GM23338 (cell line): Measurements from ENCODE around the gene TIMM44. TPM values are rescaled to one million over a fixed set of nuclear protein-coding genes. Genes with fewer than 3 reads are reported as not detected.

Experiments used
- ATAC-seq: fragments of 200-7000 bp; cut with Tn5 transposase; 3 replicates; pipeline ENCODE4 v1.9.1; 2020
- DNase-seq: peaks from one replicate; pipeline ENCODE4 v3.0.0-alpha.2; 2015; ENCODE audit warnings: low spot score
- H2AFZ ChIP-seq: fragments of 200-600 bp; sonication (generic); 2 replicates; pipeline ENCODE4 v1.8.0; 2016; ENCODE audit warnings: antibody characterized with exemption, mild to moderate bottlenecking, moderate library complexity
- H3F3A ChIP-seq: fragments of 200-600 bp; sonication (generic); replicated peaks from 2 replicates; pipeline ENCODE4 v1.8.0; 2017; ENCODE audit warnings: antibody characterized with exemption, mixed run types, low read depth
- H3K27ac ChIP-seq: fragments of 200-600 bp; sonication (generic); 2 replicates; pipeline ENCODE4 v1.6.1; 2016; ENCODE audit warnings: low read depth
- H3K27me3 ChIP-seq: fragments of 200-600 bp; sonication (generic); 2 replicates; pipeline ENCODE4 v1.8.0; 2016; ENCODE audit warnings: mild to moderate bottlenecking, mixed run types, moderate library complexity; ENCODE audit not compliant: insufficient read depth
- H3K36me3 ChIP-seq: fragments of 200-600 bp; sonication (generic); 2 replicates; pipeline ENCODE4 v1.8.0; 2016; ENCODE audit warnings: mild to moderate bottlenecking; ENCODE audit not compliant: insufficient read depth
- H3K4me1 ChIP-seq: fragments of 200-600 bp; sonication (generic); 2 replicates; pipeline ENCODE4 v1.8.0; 2016; ENCODE audit warnings: mild to moderate bottlenecking, moderate library complexity; ENCODE audit not compliant: insufficient read depth
- H3K4me2 ChIP-seq: fragments of 200-600 bp; sonication (generic); 2 replicates; pipeline ENCODE4 v1.7.1; 2017; ENCODE audit warnings: mixed run types
- H3K4me3 ChIP-seq: fragments of 200-600 bp; sonication (generic); 2 replicates; pipeline ENCODE4 v1.6.1; 2016; ENCODE audit warnings: mixed run types
- H3K79me2 ChIP-seq: fragments of 200-600 bp; sonication (generic); replicated peaks from 2 replicates; pipeline ENCODE4 v1.8.0; 2017; ENCODE audit warnings: mild to moderate bottlenecking; ENCODE audit not compliant: insufficient read depth
- H3K9me2 ChIP-seq: fragments of 200-600 bp; sonication (generic); 2 replicates; pipeline ENCODE4 v1.8.0; 2017; ENCODE audit not compliant: insufficient read depth
- H4K20me1 ChIP-seq: fragments of 200-600 bp; sonication (generic); replicated peaks from 2 replicates; pipeline ENCODE4 v1.8.0; 2017; ENCODE audit warnings: mild to moderate bottlenecking; ENCODE audit not compliant: insufficient read depth
- H3K27ac Mint-ChIP-seq: 2 replicates; pipeline ENCODE4 v1.8.0; 2020; ENCODE audit warnings: inconsistent platforms, mild to moderate bottlenecking, moderate library complexity, mixed read lengths
- H3K27me3 Mint-ChIP-seq: 3 replicates; pipeline ENCODE4 v1.8.0; 2022; ENCODE audit warnings: low read depth, mild to moderate bottlenecking, moderate library complexity, mixed read lengths, inconsistent platforms; ENCODE audit not compliant: insufficient read depth, poor library complexity
- H3K36me3 Mint-ChIP-seq: 3 replicates; pipeline ENCODE4 v1.8.0; 2021; ENCODE audit warnings: low read depth, mild to moderate bottlenecking, inconsistent platforms, moderate library complexity, mixed read lengths
- H3K4me1 Mint-ChIP-seq: 3 replicates; pipeline ENCODE4 v1.8.0; 2020; ENCODE audit warnings: mild to moderate bottlenecking, inconsistent platforms, mixed read lengths
- H3K4me3 Mint-ChIP-seq: 3 replicates; pipeline ENCODE4 v1.8.0; 2021; ENCODE audit warnings: moderate library complexity, mild to moderate bottlenecking, inconsistent platforms, mixed read lengths
- H3K9me3 Mint-ChIP-seq: 3 replicates; pipeline ENCODE4 v1.8.0; 2020; ENCODE audit warnings: moderate library complexity, mild to moderate bottlenecking, inconsistent platforms, mixed read lengths
- JUNB ChIP-seq: IDR thresholded peaks from one replicate; pipeline ENCODE4 v1.6.1; 2016; ENCODE audit warnings: antibody characterized with exemption; ENCODE audit not compliant: unreplicated experiment
- NANOG ChIP-seq: IDR thresholded peaks from 2 replicates; pipeline ENCODE4 v1.6.1; 2016; ENCODE audit warnings: antibody characterized with exemption, borderline replicate concordance
- POLR2AphosphoS5 ChIP-seq: IDR thresholded peaks from 2 replicates; pipeline ENCODE4 v1.6.1; 2016; ENCODE audit warnings: antibody characterized with exemption, low read depth
- REST ChIP-seq: IDR thresholded peaks from one replicate; pipeline ENCODE4 v1.6.1; 2018; ENCODE audit warnings: antibody characterized with exemption; ENCODE audit not compliant: unreplicated experiment
- ZNF114 ChIP-seq: fragments of 250-450 bp; sonication (Bioruptor Pico); IDR thresholded peaks from 2 replicates; pipeline ENCODE4 v1.5.0; 2020; ENCODE audit warnings: mild to moderate bottlenecking, moderate library complexity
- ZNF331 ChIP-seq: fragments of 250-450 bp; sonication (Bioruptor Pico); IDR thresholded peaks from 2 replicates; pipeline ENCODE4 v1.5.0; 2020; ENCODE audit warnings: low read depth, mild to moderate bottlenecking, moderate library complexity
- polyA plus RNA-seq: library from polyadenylated mRNA; unstranded; fragments of >200 nt; fragmentation: Nextera tagmentation; extraction: Ambion mirVana; gene quantifications from 2 replicates; pipeline ENCODE4 v1.2.1, GENCODE V29; 2016
- total RNA-seq: library from RNA; depleted of rRNA; stranded (reverse); fragments of >200 nt; shearing (Covaris generic); gene quantifications from 2 replicates; pipeline ENCODE4 v1.2.3, GENCODE V29; 2014
- TF ChIP-seq, protein P1 (sequence below), 2 experiments: fragments of 200-600 bp in 1 of 2; sonication (generic) in 1 of 2; conservative IDR thresholded peaks; 2 replicates each; pipeline versions ENCODE4 v1.5.1 to v1.6.1; 2016 to 2017; ENCODE audit warnings: antibody characterized with exemption in 2 of 2, low read depth in 2 of 2, mild to moderate bottlenecking in 2 of 2, moderate library complexity in 1 of 2

TIMM44 gene
- total and polyA plus RNA-seq, 2 experiments from 2014 or later: 125 to 128 TPM

DNA sequence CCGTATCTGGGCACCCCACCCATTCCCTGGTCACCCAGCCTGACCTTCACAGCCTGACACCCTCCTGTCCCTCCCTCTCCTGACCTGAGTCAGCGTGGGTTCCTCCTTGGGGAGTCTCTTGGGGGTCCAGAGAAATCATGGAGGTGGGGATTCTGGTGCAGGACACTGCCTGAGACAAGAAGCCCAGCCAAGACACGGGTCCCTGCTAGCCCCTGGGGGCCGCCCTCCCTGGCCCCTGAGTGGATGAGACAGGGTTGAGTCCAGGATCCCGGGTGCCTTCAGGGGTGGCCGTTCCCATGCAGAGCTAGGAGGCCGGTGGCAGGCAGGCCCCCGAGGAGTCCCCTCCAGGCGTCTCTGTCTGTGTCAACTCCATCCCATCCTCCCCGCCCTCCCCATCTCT, 38.2 kb downstream of the TIMM44 start (continued):
- TF ChIP-seq JUNB: no peak
- no peak for TF ChIP-seq POLR2AphosphoS5
- TF ChIP-seq NANOG: no peak

DNA sequence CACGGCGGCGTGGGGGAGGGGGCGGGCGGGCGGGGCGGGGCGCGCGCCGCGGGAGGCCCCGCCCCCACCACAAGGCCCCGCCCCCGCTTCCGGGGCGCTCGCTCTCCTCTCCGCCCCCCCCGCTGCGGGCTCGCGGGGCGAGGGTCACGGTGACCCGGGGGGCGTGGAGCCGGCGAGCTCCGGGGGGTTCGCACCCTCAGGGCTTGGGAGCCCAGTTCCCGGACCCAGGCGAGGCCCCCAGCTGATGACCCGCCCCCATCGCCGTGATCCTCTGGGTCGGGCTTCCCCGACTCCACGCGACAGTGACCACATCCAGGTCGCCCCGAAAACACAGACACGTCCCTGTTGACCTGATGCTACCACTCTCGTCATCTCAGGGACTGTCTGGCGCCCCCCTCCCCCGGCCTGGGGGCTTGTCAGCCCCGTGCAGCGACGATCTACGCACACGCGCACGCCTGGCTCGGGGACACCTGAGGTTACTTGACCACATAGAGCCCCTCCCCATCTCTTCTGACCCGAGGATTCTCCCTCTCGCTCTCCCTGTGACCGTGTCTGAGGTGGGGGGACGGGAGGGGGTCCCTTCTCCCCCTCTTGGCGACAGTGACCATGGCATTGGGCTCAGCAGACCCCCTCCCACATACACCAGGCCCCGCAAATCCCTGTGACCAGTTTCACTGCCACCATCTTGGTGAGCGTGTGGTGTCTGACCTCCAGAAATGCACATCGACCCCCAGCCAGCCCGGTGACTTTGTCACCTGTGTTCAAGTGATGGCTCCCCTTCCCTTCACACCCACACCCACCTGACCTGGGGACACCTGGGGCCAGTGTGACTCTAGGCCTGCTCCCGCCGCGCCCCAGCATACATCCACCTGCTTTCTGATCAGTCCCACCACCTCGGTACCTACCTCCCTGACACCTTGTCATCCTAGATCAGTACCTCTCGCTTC, 39.1 kb downstream of the TIMM44 start:
- H3K79me2 ChIP-seq: peaks cover 32% of the 10 kb centered on the region
- H3K4me3 ChIP-seq: peak overlapping the region; percentile 91
- Mint-ChIP-seq H3K4me3 (peak overlapping the region; percentile 91), H3K36me3 (peaks cover 11% of the 10 kb centered on the region; the same call in 1 of the 3 replicates), H3K9me3 (peaks cover 6% of the 10 kb centered on the region; the same call in 1 of the 3 replicates), H3K27me3 (peaks cover 29% of the 10 kb centered on the region), H3K27ac (peak overlapping the region; percentile 18), H3K4me1 (peaks cover 19% of the 10 kb centered on the region)
- TF ChIP-seq, protein P1, sequence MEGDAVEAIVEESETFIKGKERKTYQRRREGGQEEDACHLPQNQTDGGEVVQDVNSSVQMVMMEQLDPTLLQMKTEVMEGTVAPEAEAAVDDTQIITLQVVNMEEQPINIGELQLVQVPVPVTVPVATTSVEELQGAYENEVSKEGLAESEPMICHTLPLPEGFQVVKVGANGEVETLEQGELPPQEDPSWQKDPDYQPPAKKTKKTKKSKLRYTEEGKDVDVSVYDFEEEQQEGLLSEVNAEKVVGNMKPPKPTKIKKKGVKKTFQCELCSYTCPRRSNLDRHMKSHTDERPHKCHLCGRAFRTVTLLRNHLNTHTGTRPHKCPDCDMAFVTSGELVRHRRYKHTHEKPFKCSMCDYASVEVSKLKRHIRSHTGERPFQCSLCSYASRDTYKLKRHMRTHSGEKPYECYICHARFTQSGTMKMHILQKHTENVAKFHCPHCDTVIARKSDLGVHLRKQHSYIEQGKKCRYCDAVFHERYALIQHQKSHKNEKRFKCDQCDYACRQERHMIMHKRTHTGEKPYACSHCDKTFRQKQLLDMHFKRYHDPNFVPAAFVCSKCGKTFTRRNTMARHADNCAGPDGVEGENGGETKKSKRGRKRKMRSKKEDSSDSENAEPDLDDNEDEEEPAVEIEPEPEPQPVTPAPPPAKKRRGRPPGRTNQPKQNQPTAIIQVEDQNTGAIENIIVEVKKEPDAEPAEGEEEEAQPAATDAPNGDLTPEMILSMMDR (conservative IDR thresholded peaks at IDR 0.05; ENCODE audit: low read depth in 2 of 2): no peak
- TF ChIP-seq NANOG (no peak), ZNF331 (no peak), JUNB (no peak), POLR2AphosphoS5 (no peak), ZNF114 (CRISPR knock-in tag) (no peak), REST (no peak)
- no peak overlapping the region for H3K27ac ChIP-seq
- H3K4me1 ChIP-seq: peaks cover 11% of the 10 kb centered on the region
- peak; percentile 49 for DNase-seq
- no peak overlapping the region for H2AFZ ChIP-seq
- no peaks in the 10 kb centered on the region; the same call in 1 of the 2 replicates for H3K36me3 ChIP-seq
- H3K9me2 ChIP-seq: no peaks in the 10 kb centered on the region
- H3K4me2 ChIP-seq: peak overlapping the region; percentile 88
- H3F3A ChIP-seq: peaks cover 8% of the 10 kb centered on the region; the same call in 1 of the 2 replicates
- no peaks in the 10 kb centered on the region; the same call in 1 of the 2 replicates for H4K20me1 ChIP-seq
- ATAC-seq: peak; percentile 2
- H3K27me3 ChIP-seq: no peaks in the 10 kb centered on the region
